Right lobe of liver (tissue), 4 donors: ENCODE data around the gene C9.

Experiments
- CTCF ChIP-seq, 4 donors: fragments of 200-600 bp in 3 of 4; fragments of 450-650 bp in 1 of 4; IDR thresholded peaks; one replicate each; pipeline versions ENCODE4 v1.5.1 to v1.8.0; 2016 to 2022; ENCODE audit warnings: antibody characterized with exemption in 4 of 4, mild to moderate bottlenecking in 2 of 4
- POLR2A ChIP-seq: fragments of 450-650 bp; IDR thresholded peaks from one replicate; pipeline ENCODE4 v1.6.1; 2017; ENCODE audit warnings: antibody characterized with exemption, mild to moderate bottlenecking
- donor health status: DM: no; HTN: no; CAD: no.
- donor health status: DM: no; HTN: no; CAD: no.
- donor health status: DM: no; HTN: yes; CAD: no.

- TF ChIP-seq CTCF (IDR thresholded peaks at IDR 0.05) (no peak), POLR2A (no peak)
Measured at GRCh38 chr5:39253196-39253595, 111.1 kb downstream of the C9 start.
